NCI-H1048 (cell line): ENCODE results near the gene NTRK2.

Source experiments
- DNase-seq: peaks from one replicate; lab custom pipeline; 2025; lab: John Stamatoyannopoulos, UW

NTRK2 gene

GRCh38 chr9:84669288-84670137 is at the start of gene NTRK2:
TSS of gene NTRK2 (plus strand) at chr9:84669729. CDS start at chr9:84670749, 1,020 bp downstream.
- no peak for DNase-seq

DNA sequence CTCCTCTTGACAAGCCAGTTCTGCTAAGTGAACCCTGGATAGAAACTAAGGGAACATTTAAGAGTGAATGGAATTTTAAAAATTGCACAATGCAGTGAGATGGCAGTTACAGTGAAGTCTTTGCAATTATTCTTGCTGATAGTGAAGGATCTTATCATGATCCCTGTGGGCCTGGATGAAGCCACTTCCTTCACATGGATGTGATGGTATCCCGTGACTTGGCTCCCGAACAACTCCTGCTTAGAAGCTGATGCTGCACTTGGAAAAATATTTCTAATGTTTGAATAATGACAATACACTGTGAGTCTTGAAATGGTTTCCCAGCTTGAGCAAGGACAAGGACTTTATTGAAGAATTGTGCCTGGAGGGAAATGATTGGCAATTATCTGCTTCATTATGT is 49.2 kb upstream of the NTRK2 start:
- no peak for DNase-seq

DNA sequence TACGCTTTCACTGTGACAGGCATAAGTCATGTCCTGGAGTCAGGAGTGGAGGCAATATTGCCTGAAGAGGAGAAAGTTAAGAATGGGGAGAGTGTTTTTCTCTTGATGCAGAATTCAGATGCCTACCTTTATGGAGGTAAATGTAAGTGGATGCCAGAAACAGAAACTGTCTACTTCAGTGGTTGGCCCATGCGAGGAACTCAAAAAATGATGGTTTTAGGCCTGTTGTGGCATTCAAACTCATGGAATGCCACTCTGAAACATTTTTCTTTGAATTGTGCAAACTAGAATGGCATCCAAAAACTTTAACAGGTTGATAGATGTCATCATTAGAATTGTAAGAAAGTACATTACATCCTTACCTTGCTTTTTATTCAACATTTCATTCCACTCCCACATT is 47.7 kb upstream of the NTRK2 start:
- no peak for DNase-seq

DNA sequence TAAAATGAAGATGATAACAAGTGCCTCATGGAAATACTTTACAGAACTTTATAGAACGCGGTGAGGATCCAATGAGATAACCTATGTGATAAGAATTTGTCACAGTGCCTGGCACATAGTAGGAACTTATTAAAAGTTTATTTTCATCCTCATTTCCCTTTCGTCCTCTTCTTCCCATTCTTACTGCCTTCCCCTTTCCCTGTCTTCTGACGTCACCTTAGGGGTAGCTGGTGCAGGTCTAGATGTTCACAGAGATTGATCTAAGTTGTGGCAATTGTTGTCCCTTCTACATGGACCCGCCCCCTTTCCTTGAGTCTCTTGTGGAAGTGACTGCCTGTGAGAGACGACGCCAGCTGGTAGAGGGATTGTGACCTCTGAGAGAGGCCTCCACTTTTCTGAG is 46.5 kb upstream of the NTRK2 start:
- no peak for DNase-seq

- no peak for DNase-seq
Observed at GRCh38 chr9:84636436-84636835, 33.1 kb upstream of the NTRK2 start.

DNA sequence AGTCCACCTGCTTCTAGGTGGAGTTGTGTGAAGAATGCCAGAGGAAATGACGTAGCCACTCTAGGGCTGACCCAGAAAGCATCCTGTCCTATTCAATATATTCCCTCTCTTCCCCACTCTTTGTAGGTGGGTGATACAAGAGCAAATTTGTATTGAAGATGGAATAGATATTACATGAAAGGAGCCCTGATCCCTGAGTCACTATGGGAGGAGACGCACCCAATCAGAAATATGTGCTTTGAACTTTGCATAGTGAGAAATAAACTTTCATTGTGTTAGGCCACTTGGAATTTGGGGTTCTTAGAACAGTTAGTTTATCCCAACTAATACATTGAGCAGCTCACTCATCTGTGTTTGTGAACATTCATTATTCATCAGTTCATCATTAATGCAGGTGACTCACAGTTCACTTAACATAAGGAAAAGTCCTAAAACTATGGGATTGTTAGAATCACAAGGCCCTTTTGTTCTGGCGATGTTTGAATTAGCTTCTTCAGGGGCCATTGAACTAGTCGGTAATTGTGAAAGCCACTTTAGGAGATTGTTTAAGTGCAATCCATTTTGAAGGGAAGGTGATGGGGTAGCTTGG is 26.9 kb upstream of the NTRK2 start:
- DNase-seq: no peak

GRCh38 chr9:84647699-84648098 is 21.8 kb upstream of the NTRK2 start:
- DNase-seq: no peak

DNA sequence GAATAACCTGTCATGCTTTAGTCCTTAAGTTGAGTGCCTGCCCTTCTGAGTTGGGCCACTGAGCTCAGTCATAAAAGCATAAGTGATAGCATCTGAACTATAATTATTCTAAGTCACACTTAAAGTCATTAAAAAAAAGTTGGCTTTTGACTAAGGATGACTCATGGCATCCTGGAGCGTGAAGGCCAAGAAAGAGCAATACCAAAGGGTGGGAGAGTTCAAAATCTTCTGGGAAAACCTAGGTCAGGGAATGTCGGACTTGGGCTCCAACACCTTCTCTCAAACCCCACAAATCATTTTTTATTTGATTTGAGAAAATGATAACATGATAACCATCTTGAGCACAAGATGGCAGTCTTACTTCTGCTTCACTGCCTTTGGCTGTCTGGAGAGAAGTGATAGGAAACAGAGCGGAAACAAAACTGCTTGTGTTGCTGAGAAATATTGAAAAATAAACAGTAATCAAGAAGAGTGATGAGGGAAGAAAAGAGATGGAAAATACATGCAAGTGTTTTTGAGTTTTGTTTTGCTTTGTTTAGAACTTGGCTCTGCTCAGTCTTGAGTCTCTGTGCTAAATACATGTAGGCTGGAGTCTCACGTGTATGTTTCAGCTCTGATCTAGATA is 16.9 kb upstream of the NTRK2 start:
- DNase-seq: no peak

- no peak for DNase-seq
Observed at GRCh38 chr9:84655447-84655846, 14.1 kb upstream of the NTRK2 start.

- no peak for DNase-seq
Observed at GRCh38 chr9:84659313-84659712, 10.2 kb upstream of the NTRK2 start.

- DNase-seq: no peak
Observed at GRCh38 chr9:84659773-84660172, 9.8 kb upstream of the NTRK2 start.

- DNase-seq: no peak
Observed at GRCh38 chr9:84667571-84668195, 1.8 kb upstream of the NTRK2 start.

DNA sequence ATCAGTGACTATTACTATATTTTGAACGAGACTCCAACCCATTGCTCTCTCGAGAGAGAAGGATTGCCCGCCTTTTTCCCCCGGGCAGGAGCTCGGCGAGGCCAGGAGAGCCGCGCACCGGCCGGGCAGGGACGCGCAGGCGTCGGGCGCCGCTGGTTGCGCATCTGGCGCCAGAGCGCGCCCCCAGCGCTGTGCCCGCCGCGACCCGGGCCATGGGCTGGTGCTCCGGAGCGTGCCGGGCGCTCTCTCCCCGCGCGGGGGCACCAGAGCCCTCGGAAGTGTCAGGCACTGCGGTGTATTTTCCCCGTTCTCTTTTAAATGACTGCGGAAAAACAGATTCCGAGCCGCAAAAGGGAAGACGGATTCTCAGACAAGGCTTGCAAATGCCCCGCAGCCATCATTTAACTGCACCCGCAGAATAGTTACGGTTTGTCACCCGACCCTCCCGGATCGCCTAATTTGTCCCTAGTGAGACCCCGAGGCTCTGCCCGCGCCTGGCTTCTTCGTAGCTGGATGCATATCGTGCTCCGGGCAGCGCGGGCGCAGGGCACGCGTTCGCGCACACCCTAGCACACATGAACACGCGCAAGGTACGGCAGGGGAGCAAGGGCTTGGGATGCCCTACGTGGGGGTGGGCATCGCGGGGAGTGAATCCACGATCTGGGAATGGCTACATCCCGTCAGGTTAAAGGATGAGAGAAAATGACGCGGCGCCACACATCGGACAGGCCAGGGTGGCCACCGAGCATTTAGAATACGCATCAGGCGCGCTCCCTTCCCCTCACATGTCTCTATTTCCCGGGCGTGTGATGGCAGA is 1.1 kb upstream of the NTRK2 start:
- DNase-seq: peak; percentile 60

DNA sequence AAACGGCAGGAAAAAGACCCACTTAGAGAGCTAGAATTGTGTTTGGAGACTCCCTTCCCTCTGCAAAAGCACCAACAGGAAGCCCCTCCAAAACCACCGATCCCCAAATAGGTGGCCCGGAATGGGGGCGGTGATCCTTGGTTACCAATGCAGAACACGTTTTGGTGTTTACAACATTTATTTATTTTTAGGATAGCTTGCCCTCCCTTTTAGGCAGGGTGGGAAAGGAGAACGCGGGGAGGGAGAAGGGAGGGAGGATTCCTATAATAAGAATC is 579 bp upstream of the NTRK2 start:
- no peak for DNase-seq

- DNase-seq: no peak
Observed at GRCh38 chr9:84670138-84671041, 861 bp downstream of the NTRK2 start.

- DNase-seq: no peak
Observed at GRCh38 chr9:84671586-84672521, 2.3 kb downstream of the NTRK2 start.

- no peak for DNase-seq
Observed at GRCh38 chr9:84673806-84674205, 4.3 kb downstream of the NTRK2 start.

DNA sequence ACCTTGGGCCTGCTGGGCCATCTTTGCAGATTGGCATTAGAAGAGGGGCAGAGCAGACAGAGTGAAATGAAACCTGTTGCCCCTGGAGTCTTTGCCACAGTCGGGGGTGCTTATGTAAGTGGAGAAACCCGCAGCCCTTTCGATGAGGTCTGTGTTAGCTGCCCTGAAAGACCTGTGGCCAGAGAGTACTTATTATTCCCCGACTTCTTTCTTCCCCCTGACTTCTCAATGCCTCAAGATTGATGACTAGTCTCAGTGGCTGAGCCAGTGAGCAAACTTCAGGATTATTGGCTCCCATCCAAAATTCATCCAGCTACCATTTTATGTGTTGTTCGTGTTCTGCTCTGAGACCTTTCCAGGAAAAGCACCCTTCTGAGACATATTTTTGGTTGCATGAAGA is 7.6 kb downstream of the NTRK2 start:
- no peak for DNase-seq

GRCh38 chr9:84679571-84679970 is 10.0 kb downstream of the NTRK2 start:
- no peak for DNase-seq
